HCT116 (cell line): Measurements from ENCODE around the gene NENF. TPM values are rescaled to one million over a fixed set of nuclear protein-coding genes. Genes with fewer than 3 reads are reported as not detected.

Source experiments
- ATAC-seq: fragments of 200-7000 bp; cut with Tn5 transposase; 2 replicates; pipeline ENCODE4 v1.9.1; 2020; ENCODE audit warnings: mild to moderate bottlenecking, moderate library complexity
- BruUV-seq: library from RNA; stranded (reverse); fragments of 400-500 nt; replicated peaks from 2 replicates; lab custom pipeline; 2021; lab: Mats Ljungman, UMichigan
- CTCF ChIA-PET: fragments of 300-600 bp; sonication (Branson Sonifier 250); formaldehyde crosslinking; loops from one replicate; lab custom pipeline; 2021; ENCODE audit warnings: antibody characterized with exemption; lab: Charles Lee
- POLR2A ChIA-PET: fragments of 300-600, 350-600 bp; sonication (Branson Sonifier 250); formaldehyde crosslinking; loops from one replicate; lab custom pipeline; 2021; ENCODE audit warnings: antibody characterized with exemption; lab: Charles Lee
- RAD21 ChIA-PET, 2 experiments: fragments of 300-600 bp; sonication (Branson Sonifier 250); formaldehyde crosslinking; loops; one replicate each; lab custom pipeline; 2023; ENCODE audit warnings: low total read pairs in 2 of 2; ENCODE audit not compliant: uncharacterized antibody in 2 of 2, unreplicated experiment in 2 of 2, low non-redundant PET in 1 of 2; lab: Charles Lee
- DNase-seq: peaks from one replicate; pipeline ENCODE4 v3.0.0-alpha.2; 2010; ENCODE audit warnings: low read depth, low spot score
- H2AFZ ChIP-seq: fragments of 200-600 bp; shearing (Covaris generic), sonication (generic); 2 replicates; pipeline ENCODE4 v1.6.1; 2017; ENCODE audit warnings: low read depth, mixed run types, mixed read lengths, antibody characterized with exemption, low read length; ENCODE audit not compliant: poor library complexity, severe bottlenecking
- H3K27ac ChIP-seq: 2 replicates; pipeline ENCODE4 v1.5.1; 2012; ENCODE audit warnings: low read depth, low read length
- H3K27me3 ChIP-seq: fragments of 200-600 bp; sonication (generic); 2 replicates; pipeline ENCODE4 v1.6.1; 2016; ENCODE audit warnings: mixed run types, low read length, mixed read lengths; ENCODE audit not compliant: insufficient read depth
- H3K36me3 ChIP-seq, 2 experiments: fragments of 200-500 bp in 1 of 2; fragments of 200-600 bp in 1 of 2; sonication (Bioruptor generic) in 1 of 2; sonication (generic) in 1 of 2; 2 replicates each; pipeline versions ENCODE4 v1.5.1 to v1.6.1; 2014 to 2016; ENCODE audit warnings: low read length in 2 of 2, inconsistent platforms in 1 of 2, mixed read lengths in 1 of 2, mixed run types in 1 of 2; ENCODE audit not compliant: insufficient read depth in 2 of 2, control insufficient read depth in 1 of 2
- H3K4me1 ChIP-seq, 2 experiments: fragments of 200-600 bp in 1 of 2; sonication (generic) in 1 of 2; 2 replicates each; pipeline versions ENCODE4 v1.5.1 to v1.6.1; 2012 to 2017; ENCODE audit warnings: low read length in 2 of 2, inconsistent platforms in 1 of 2, mild to moderate bottlenecking in 1 of 2, mixed read lengths in 1 of 2, mixed run types in 1 of 2, moderate library complexity in 1 of 2; ENCODE audit not compliant: insufficient read depth in 2 of 2, control insufficient read depth in 1 of 2
- H3K4me2 ChIP-seq: fragments of 200-600 bp; sonication (generic); 2 replicates; pipeline ENCODE4 v1.6.1; 2017; ENCODE audit warnings: mixed run types, low read length, mixed read lengths
- H3K4me3 ChIP-seq, 2 experiments: fragments of 200-600 bp in 1 of 2; sonication (generic) in 1 of 2; replicated peaks in 1 of 2; 2 replicates each; pipeline ENCODE4 v1.5.1; 2011 to 2016; ENCODE audit warnings: low read length in 2 of 2, control low read depth in 1 of 2, low read depth in 1 of 2, mild to moderate bottlenecking in 1 of 2, mixed read lengths in 1 of 2, mixed run types in 1 of 2
- H3K79me2 ChIP-seq: fragments of 200-600 bp; sonication (generic); 2 replicates; pipeline ENCODE4 v1.6.1; 2017; ENCODE audit warnings: mild to moderate bottlenecking, mixed run types, low read length, moderate library complexity, mixed read lengths; ENCODE audit not compliant: insufficient read depth
- H3K9ac ChIP-seq: fragments of 200-600 bp; sonication (generic); 2 replicates; pipeline ENCODE4 v1.6.1; 2016; ENCODE audit warnings: low read length, mixed read lengths
- H3K9me2 ChIP-seq: fragments of 200-600 bp; sonication (generic), shearing (Covaris generic); 2 replicates; pipeline ENCODE4 v1.6.1; 2017; ENCODE audit warnings: mixed run types, mild to moderate bottlenecking, moderate library complexity; ENCODE audit not compliant: insufficient read depth
- H3K9me3 ChIP-seq, 2 experiments: fragments of 200-500 bp in 1 of 2; fragments of 200-600 bp in 1 of 2; sonication (Bioruptor generic) in 1 of 2; sonication (generic) in 1 of 2; 2 replicates each; pipeline ENCODE4 v1.6.1; 2014 to 2017; ENCODE audit warnings: low read length in 2 of 2, mixed read lengths in 2 of 2, inconsistent platforms in 1 of 2, low read depth in 1 of 2, mild to moderate bottlenecking in 1 of 2, mixed run types in 1 of 2, moderate library complexity in 1 of 2; ENCODE audit not compliant: control insufficient read depth in 1 of 2, insufficient read depth in 1 of 2
- H4K20me1 ChIP-seq: fragments of 200-600 bp; sonication (generic), shearing (Covaris generic); 2 replicates; pipeline ENCODE4 v1.6.1; 2017; ENCODE audit warnings: mixed run types, mild to moderate bottlenecking, moderate library complexity; ENCODE audit not compliant: insufficient read depth
- EGR1 ChIP-seq: IDR thresholded peaks from 2 replicates; pipeline ENCODE4 v1.6.1; 2012; ENCODE audit warnings: low read depth
- ELF1 ChIP-seq: IDR thresholded peaks from 2 replicates; pipeline ENCODE4 v1.6.1; 2012; ENCODE audit warnings: low read depth, borderline replicate concordance
- EZH2 ChIP-seq: fragments of 200-600 bp; sonication (generic); IDR thresholded peaks from 2 replicates; pipeline ENCODE4 v1.6.1; 2017; ENCODE audit warnings: antibody characterized with exemption, mixed run types
- EZH2phosphoT487 ChIP-seq: fragments of 200-600 bp; IDR thresholded peaks from 2 replicates; pipeline ENCODE4 v1.6.1; 2018; ENCODE audit warnings: antibody characterized with exemption, borderline replicate concordance
- FOSL1 ChIP-seq: IDR thresholded peaks from 2 replicates; pipeline ENCODE4 v1.6.1; 2012; ENCODE audit warnings: low read depth
- POLR2A ChIP-seq: IDR thresholded peaks from 2 replicates; pipeline ENCODE4 v1.7.0; 2011; ENCODE audit warnings: borderline replicate concordance; ENCODE audit not compliant: insufficient read depth, insufficient read length; ENCODE audit errors: extremely low read depth
- POLR2AphosphoS5 ChIP-seq: IDR thresholded peaks from 2 replicates; pipeline ENCODE4 v1.6.1; 2011; ENCODE audit warnings: mild to moderate bottlenecking, low read depth, low read length, moderate library complexity
- SRF ChIP-seq: IDR thresholded peaks from 2 replicates; pipeline ENCODE4 v1.6.1; 2012; ENCODE audit warnings: low read depth
- YY1 ChIP-seq: IDR thresholded peaks from 2 replicates; pipeline ENCODE4 v1.6.1; 2011; ENCODE audit warnings: low read length, low read depth, moderate library complexity, mild to moderate bottlenecking; ENCODE audit not compliant: insufficient replicate concordance; ENCODE audit errors: extremely low read depth
- ZFX ChIP-seq: fragments of 450-650 bp; IDR thresholded peaks from 2 replicates; pipeline ENCODE4 v1.6.1; 2017
- ZNF274 ChIP-seq: fragments of 200-500 bp; sonication (Bioruptor generic); IDR thresholded peaks from 2 replicates; pipeline ENCODE4 v1.6.1; 2014; ENCODE audit warnings: mild to moderate bottlenecking, low read depth, low read length, inconsistent platforms
- intact Hi-C: fragments of 100-400 bp; cut with micrococcal nuclease; formaldehyde crosslinking; loops from 2 replicates; pipeline ENCODE4 v1.10.0; 2022
- total RNA-seq: library from RNA; stranded (reverse); gene quantifications from one replicate; pipeline ENCODE4 v1.2.1, GENCODE V29; 2021; ENCODE audit not compliant: unreplicated experiment
- TF ChIP-seq, protein P1 (sequence below): IDR thresholded peaks from 2 replicates; pipeline ENCODE4 v1.6.1; 2011; ENCODE audit warnings: mild to moderate bottlenecking, low read length, moderate library complexity; ENCODE audit not compliant: insufficient replicate concordance; ENCODE audit errors: extremely low read depth
- TF ChIP-seq, protein P2 (sequence below): IDR thresholded peaks from 2 replicates; pipeline ENCODE4 v1.6.1; 2012
- TF ChIP-seq, protein P3 (sequence below), 3 experiments: fragments of 200-600 bp in 1 of 3; sonication (generic) in 1 of 3; IDR thresholded peaks in 2 of 3; conservative IDR thresholded peaks in 1 of 3; 2 replicates each; pipeline ENCODE4 v1.5.1; 2012 to 2017; ENCODE audit warnings: low read depth in 2 of 3, low read length in 2 of 3, antibody characterized with exemption in 1 of 3, borderline replicate concordance in 1 of 3, control low read depth in 1 of 3, mild to moderate bottlenecking in 1 of 3, mixed read lengths in 1 of 3, mixed run types in 1 of 3, moderate library complexity in 1 of 3; ENCODE audit not compliant: insufficient read depth in 1 of 3

NENF gene
- total RNA-seq, 1 experiment from 2014 or later, result 78.4 TPM

DNA sequence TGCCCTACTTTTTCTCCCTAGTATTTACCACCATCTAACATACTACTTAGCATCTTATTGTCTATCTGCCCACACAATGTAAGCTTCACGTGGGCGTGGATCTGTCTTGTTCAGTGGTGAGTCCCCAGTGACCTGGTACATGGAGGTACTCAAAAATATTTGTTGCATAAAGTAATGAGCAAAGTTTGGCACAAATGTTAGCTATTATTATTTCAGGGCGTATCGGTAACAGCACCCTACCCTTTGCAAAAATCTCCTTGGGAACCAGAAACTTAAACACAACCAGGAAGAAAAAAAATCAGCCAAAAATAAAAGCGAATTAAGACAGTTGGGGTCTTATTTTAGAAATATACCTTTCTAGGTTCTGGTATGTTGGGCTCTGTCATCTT lies 454 bp upstream of the NENF start:
- CTCF ChIA-PET, result interaction anchor here (1.7 kb wide), 1 partner anchor 24 kb away, joined by 7 read pairs; no protein-coding TSS in a partner anchor
- intact Hi-C loops, result no loop called here
- POLR2A ChIA-PET, result no interaction called here
- peaks cover 36% of the 10 kb centered on the region for H3K79me2 ChIP-seq
- H3K27ac ChIP-seq, result peak overlapping the region; percentile 27; the same call in 1 of the 2 replicates
- TF ChIP-seq EGR1 (peak; percentile 29; the same call in 1 of the 2 replicates), YY1 (no peak), EZH2phosphoT487 (no peak), POLR2AphosphoS5 (no peak)
- H3K9me2 ChIP-seq, result no peaks in the 10 kb centered on the region
- H2AFZ ChIP-seq, result peak overlapping the region; percentile 97
- H3K4me2 ChIP-seq, result peak overlapping the region; percentile 93
- DNase-seq (no peak), ATAC-seq (peak; percentile 5; the same call in 1 of the 2 replicates)
- peaks cover 9 to 34% of the 10 kb centered on the region in 2 experiments; a peak in 3 of 4 replicates for H3K4me1 ChIP-seq
- H4K20me1 ChIP-seq, result no peaks in the 10 kb centered on the region
- H3K9me3 ChIP-seq, result no peaks in the 10 kb centered on the region
- H3K9ac ChIP-seq, result peak overlapping the region; percentile 77
- no peaks in the 10 kb centered on the region for H3K27me3 ChIP-seq
- H3K4me3 ChIP-seq, result peak overlapping the region; percentile 48 to 83
- TSS peak; percentile 99 for BruUV-seq
- RAD21 ChIA-PET, result no interaction called here
- H3K36me3 ChIP-seq, result no peaks in the 10 kb centered on the region

DNA sequence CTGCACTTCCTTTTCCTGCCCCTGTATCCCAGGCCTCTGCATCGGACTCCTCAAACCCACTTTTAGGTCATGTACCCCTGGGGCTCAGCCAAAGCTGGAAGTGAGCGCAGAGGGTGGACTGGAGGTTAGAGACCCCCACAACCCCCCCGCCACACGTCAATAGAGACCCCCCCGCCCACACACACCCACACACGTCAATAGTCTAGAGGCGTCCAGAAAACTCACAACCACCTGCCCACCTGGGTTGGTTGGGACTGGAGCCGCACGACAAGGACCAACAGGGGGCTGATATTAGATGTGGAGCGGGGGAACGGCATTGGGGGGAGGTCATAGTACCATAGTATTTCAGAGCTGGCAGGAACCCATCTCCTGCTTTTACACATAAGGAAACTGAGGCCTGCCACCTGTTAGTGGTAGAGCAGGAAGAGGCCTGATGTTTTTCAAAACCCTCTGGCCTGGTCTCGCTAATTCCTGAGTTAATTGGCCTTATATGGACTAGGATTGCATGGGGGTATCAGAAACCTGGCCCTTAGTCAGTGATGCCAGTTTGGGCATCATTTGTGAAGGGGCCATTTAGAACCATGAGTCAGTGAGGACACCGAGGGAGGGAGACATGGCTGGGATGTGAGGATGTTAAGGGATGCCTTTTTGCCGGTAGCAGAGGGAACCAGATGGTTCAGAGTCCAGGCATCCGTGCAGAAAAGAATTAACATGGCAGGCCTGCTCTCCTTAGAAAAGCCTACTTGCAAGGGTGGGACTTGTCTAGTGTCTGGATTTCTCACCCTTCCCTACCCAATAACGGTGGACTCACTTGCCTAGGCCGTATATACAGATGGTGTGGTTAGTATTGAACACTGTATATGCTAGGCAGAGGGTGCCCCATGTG lies 1.1 kb downstream of the NENF start:
- TSS peak; percentile 41 for BruUV-seq
- H3K27ac ChIP-seq, result peak overlapping the region; percentile 66; the same call in 1 of the 2 replicates

More for the DNA sequence above, 1.1 kb downstream of the NENF start:
- Histone ChIP-seq H3K9me2 (no peaks in the 10 kb centered on the region), H3K4me2 (peak overlapping the region; percentile 93), H3K79me2 (peaks cover 48% of the 10 kb centered on the region), H2AFZ (no peak overlapping the region), H3K27me3 (no peaks in the 10 kb centered on the region), H3K9ac (peak overlapping the region; percentile 77), H3K4me1 (peaks cover 12 to 37% of the 10 kb centered on the region in 2 experiments; a peak in 3 of 4 replicates), H3K9me3 (no peaks in the 10 kb centered on the region), H4K20me1 (no peaks in the 10 kb centered on the region), H3K4me3 (peak overlapping the region; percentile 46 to 83), H3K36me3 (no peaks in the 10 kb centered on the region)
- intact Hi-C loops, result no loop called here
- no peak for ATAC-seq
- ChIA-PET CTCF (interaction anchor here (1.7 kb wide), 1 partner anchor 22 kb away, joined by 7 read pairs; no protein-coding TSS in a partner anchor), RAD21 (no interaction called here), POLR2A (no interaction called here)
- no peak for DNase-seq
- TF ChIP-seq, protein P1, sequence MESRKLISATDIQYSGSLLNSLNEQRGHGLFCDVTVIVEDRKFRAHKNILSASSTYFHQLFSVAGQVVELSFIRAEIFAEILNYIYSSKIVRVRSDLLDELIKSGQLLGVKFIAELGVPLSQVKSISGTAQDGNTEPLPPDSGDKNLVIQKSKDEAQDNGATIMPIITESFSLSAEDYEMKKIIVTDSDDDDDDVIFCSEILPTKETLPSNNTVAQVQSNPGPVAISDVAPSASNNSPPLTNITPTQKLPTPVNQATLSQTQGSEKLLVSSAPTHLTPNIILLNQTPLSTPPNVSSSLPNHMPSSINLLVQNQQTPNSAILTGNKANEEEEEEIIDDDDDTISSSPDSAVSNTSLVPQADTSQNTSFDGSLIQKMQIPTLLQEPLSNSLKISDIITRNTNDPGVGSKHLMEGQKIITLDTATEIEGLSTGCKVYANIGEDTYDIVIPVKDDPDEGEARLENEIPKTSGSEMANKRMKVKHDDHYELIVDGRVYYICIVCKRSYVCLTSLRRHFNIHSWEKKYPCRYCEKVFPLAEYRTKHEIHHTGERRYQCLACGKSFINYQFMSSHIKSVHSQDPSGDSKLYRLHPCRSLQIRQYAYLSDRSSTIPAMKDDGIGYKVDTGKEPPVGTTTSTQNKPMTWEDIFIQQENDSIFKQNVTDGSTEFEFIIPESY, result no peak
- TF ChIP-seq FOSL1 (no peak), SRF (no peak), ZNF274 (no peak), EZH2 (no peak), POLR2AphosphoS5 (no peak; the same call in 1 of the 2 replicates), ELF1 (no peak), ZFX (no peak), POLR2A (no peak)
- TF ChIP-seq, protein P2, sequence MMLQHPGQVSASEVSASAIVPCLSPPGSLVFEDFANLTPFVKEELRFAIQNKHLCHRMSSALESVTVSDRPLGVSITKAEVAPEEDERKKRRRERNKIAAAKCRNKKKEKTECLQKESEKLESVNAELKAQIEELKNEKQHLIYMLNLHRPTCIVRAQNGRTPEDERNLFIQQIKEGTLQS, result no peak
- TF ChIP-seq, protein P3, sequence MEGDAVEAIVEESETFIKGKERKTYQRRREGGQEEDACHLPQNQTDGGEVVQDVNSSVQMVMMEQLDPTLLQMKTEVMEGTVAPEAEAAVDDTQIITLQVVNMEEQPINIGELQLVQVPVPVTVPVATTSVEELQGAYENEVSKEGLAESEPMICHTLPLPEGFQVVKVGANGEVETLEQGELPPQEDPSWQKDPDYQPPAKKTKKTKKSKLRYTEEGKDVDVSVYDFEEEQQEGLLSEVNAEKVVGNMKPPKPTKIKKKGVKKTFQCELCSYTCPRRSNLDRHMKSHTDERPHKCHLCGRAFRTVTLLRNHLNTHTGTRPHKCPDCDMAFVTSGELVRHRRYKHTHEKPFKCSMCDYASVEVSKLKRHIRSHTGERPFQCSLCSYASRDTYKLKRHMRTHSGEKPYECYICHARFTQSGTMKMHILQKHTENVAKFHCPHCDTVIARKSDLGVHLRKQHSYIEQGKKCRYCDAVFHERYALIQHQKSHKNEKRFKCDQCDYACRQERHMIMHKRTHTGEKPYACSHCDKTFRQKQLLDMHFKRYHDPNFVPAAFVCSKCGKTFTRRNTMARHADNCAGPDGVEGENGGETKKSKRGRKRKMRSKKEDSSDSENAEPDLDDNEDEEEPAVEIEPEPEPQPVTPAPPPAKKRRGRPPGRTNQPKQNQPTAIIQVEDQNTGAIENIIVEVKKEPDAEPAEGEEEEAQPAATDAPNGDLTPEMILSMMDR (IDR thresholded peaks at IDR 0.05 in 2 of 3, conservative IDR thresholded peaks at IDR 0.05 in 1 of 3; ENCODE audit: borderline replicate concordance in 1 of 3, insufficient read depth in 1 of 3, low read depth in 2 of 3, low read length in 2 of 3), result no peak
